B cell (primary cell): Measurements from ENCODE around the gene C6orf58. TPM values are rescaled to one million over a fixed set of nuclear protein-coding genes. Genes with fewer than 3 reads are reported as not detected.

Source experiments
- ATAC-seq: fragments of 200-7000 bp; cut with Tn5 transposase; one replicate; pipeline ENCODE4 v1.10.0; 2021; ENCODE audit warnings: low read depth, mild to moderate bottlenecking, moderate number of reproducible peaks, moderate library complexity
- CTCF ChIA-PET: fragments of 350-600 bp; sonication (Branson Sonifier 250); formaldehyde crosslinking; loops from one replicate; lab custom pipeline; 2021; ENCODE audit warnings: antibody characterized with exemption, inconsistent platforms; lab: Charles Lee
- POLR2A ChIA-PET: fragments of 350-600 bp; sonication (Branson Sonifier 250); formaldehyde crosslinking; loops from one replicate; lab custom pipeline; 2021; ENCODE audit warnings: antibody characterized with exemption; lab: Charles Lee
- DNase-seq: peaks from one replicate; pipeline ENCODE4 v3.0.0; 2013
- H2AFZ ChIP-seq: 2 replicates; pipeline ENCODE4 v1.6.1; 2012; ENCODE audit warnings: mild to moderate bottlenecking, low read depth, low read length; ENCODE audit not compliant: insufficient read depth, poor library complexity, severe bottlenecking
- H3K27ac ChIP-seq, 2 donors: 1 replicate in 1 of 2; 2 replicates in 1 of 2; pipeline ENCODE4 v1.5.1; 2012 to 2013; ENCODE audit warnings: low read length in 2 of 2, mild to moderate bottlenecking in 2 of 2, moderate library complexity in 1 of 2
- H3K27me3 ChIP-seq, 4 experiments: fragments of 200-600 bp in 1 of 4; sonication (generic) in 1 of 4; replicated peaks in 1 of 4; 1 replicate in 2 of 4; 2 replicates in 2 of 4; pipeline versions ENCODE4 v1.6.1 to v1.7.0; 2013 to 2016; ENCODE audit warnings: low read length in 3 of 4, mild to moderate bottlenecking in 2 of 4, mixed read lengths in 1 of 4, moderate library complexity in 1 of 4; ENCODE audit not compliant: insufficient read depth in 4 of 4, control insufficient read depth in 3 of 4; ENCODE audit errors: control extremely low read depth in 1 of 4
- H3K36me3 ChIP-seq, 2 experiments: replicated peaks in 1 of 2; 1 replicate in 1 of 2; 2 replicates in 1 of 2; pipeline versions ENCODE4 v1.6.1 to v1.7.1; 2013; ENCODE audit warnings: low read length in 1 of 2; ENCODE audit not compliant: insufficient read depth in 2 of 2, control insufficient read depth in 1 of 2; ENCODE audit errors: control extremely low read depth in 1 of 2, extremely low read depth in 1 of 2
- H3K4me1 ChIP-seq, 2 donors: fragments of 200-600 bp in 1 of 2; sonication (generic) in 1 of 2; 1 replicate in 1 of 2; 2 replicates in 1 of 2; pipeline versions ENCODE4 v1.5.1 to v1.6.1; 2013 to 2017; ENCODE audit warnings: low read length in 2 of 2; ENCODE audit not compliant: control insufficient read depth in 2 of 2, insufficient read depth in 2 of 2
- H3K4me2 ChIP-seq: replicated peaks from 2 replicates; pipeline ENCODE3; 2012; ENCODE audit warnings: mild to moderate bottlenecking, low read depth, low read length; ENCODE audit not compliant: poor library complexity, severe bottlenecking
- H3K4me3 ChIP-seq, 5 experiments: fragments of 200-600 bp in 1 of 5; sonication (generic) in 1 of 5; 1 replicate in 3 of 5; 2 replicates in 2 of 5; pipeline versions ENCODE4 v1.5.1 to v1.7.0; 2011 to 2016; ENCODE audit warnings: low read length in 4 of 5, mild to moderate bottlenecking in 4 of 5, low read depth in 2 of 5, control low read depth in 1 of 5, moderate library complexity in 1 of 5; ENCODE audit not compliant: insufficient read depth in 1 of 5; ENCODE audit errors: control extremely low read depth in 1 of 5, extremely low read depth in 1 of 5
- H3K79me2 ChIP-seq: fragments of 200-600 bp; sonication (generic); one replicate; pipeline ENCODE4 v1.6.0; 2016; ENCODE audit warnings: low read length; ENCODE audit not compliant: control insufficient read depth, insufficient read depth
- H3K9ac ChIP-seq: fragments of 200-600 bp; sonication (generic); 2 replicates; pipeline ENCODE4 v1.6.1; 2017; ENCODE audit warnings: mild to moderate bottlenecking, low read length, moderate library complexity
- H3K9me3 ChIP-seq, 3 donors: one replicate each; pipeline versions ENCODE4 v1.6.1 to v1.7.1; 2013; ENCODE audit warnings: low read length in 2 of 3; ENCODE audit not compliant: control insufficient read depth in 2 of 3, insufficient read depth in 1 of 3; ENCODE audit errors: control extremely low read depth in 1 of 3
- H4K20me1 ChIP-seq: 2 replicates; pipeline ENCODE4 v1.6.0; 2012; ENCODE audit warnings: mild to moderate bottlenecking, low read length; ENCODE audit not compliant: insufficient read depth, control insufficient read depth, poor library complexity, severe bottlenecking
- H3K27ac Mint-ChIP-seq: one replicate; pipeline ENCODE4 v1.8.0; 2021; ENCODE audit warnings: mixed read lengths
- H3K27me3 Mint-ChIP-seq: one replicate; pipeline ENCODE4 v1.8.0; 2021; ENCODE audit warnings: mixed read lengths
- H3K4me1 Mint-ChIP-seq: one replicate; pipeline ENCODE4 v1.8.0; 2021; ENCODE audit warnings: mixed read lengths
- H3K4me3 Mint-ChIP-seq: one replicate; pipeline ENCODE4 v1.8.0; 2021; ENCODE audit warnings: mixed read lengths
- H3K9me3 Mint-ChIP-seq: one replicate; pipeline ENCODE4 v1.8.0; 2022; ENCODE audit warnings: mixed read lengths; ENCODE audit not compliant: insufficient read depth
- EZH2 ChIP-seq: IDR thresholded peaks from 2 replicates; pipeline ENCODE4 v1.6.1; 2012; ENCODE audit warnings: borderline replicate concordance, low read depth, mild to moderate bottlenecking, moderate library complexity, low read length; ENCODE audit not compliant: insufficient read depth, poor library complexity, severe bottlenecking
- WGBS: methylation state at CpG from one replicate; pipeline ENCODE4 v1.1.5; 2013; ENCODE audit warnings: missing lambda C conversion rate; ENCODE audit not compliant: insufficient coverage; 5-methylcytosine and 5-hydroxymethylcytosine counted together
- intact Hi-C: fragments of 100-400 bp; cut with micrococcal nuclease; formaldehyde crosslinking; loops from one replicate; pipeline ENCODE4 v1.10.0; 2022
- polyA plus RNA-seq: library from polyadenylated mRNA; depleted of rRNA; stranded (reverse); fragments of >200 nt; gene quantifications from 2 replicates; pipeline ENCODE4 v1.2.3, GENCODE V29; 2012
- total RNA-seq, 2 donors: library from RNA; stranded (reverse); fragments of 120-200 nt in 1 of 2; gene quantifications; 1 replicate in 1 of 2; 2 replicates in 1 of 2; pipeline versions ENCODE4 v1.2.3 to v1.2.4, GENCODE V29; 2013 to 2022
- TF ChIP-seq, protein P1 (sequence below): fragments of 200-600 bp; IDR thresholded peaks from one replicate; pipeline ENCODE4 v1.8.0; 2022; ENCODE audit warnings: antibody characterized with exemption, mild to moderate bottlenecking

The C6orf58 gene
- total and polyA plus RNA-seq, 2 donors (not counting 1 experiment from before 2014, with no cell fraction given), result not detected

DNA sequence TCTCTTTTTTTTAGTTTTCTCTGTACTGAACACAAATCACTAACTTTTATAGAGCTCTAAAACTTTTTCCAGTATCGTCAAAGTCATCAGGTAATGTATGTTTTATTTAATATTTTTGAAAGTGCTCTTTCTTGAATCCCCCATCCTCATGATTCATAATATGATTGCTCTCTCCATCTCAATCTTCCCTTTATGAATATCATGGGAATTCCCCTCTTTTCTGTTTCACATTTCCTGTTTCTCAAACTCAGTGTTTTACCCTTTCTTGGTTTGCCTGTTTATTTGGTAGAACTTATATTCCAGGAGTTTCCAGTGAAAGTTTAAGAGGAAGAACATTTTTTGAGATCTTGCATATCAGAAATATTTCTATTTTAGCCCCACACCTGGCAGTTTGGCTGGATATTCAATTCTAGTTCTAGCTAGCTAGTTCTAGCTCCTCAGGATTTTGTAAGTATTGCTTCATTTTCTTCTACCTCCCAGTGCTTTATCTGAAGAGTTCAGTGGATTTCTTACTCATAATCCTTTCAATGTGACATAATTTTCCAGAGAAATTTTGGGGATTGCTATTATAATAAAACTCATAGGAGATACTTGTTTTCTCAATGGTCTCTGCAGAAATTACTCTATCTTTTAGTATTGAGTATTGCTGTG, 6.1 kb upstream of the C6orf58 start:
- no peak for DNase-seq
- POLR2A ChIA-PET, result no interaction called here
- Mint-ChIP-seq H3K4me1 (peaks cover 5% of the 10 kb centered on the region), H3K27ac (no peak overlapping the region), H3K4me3 (no peak overlapping the region), H3K27me3 (no peaks in the 10 kb centered on the region), H3K9me3 (no peaks in the 10 kb centered on the region)
- CTCF ChIA-PET, result no interaction called here
- intact Hi-C loops, result no loop called here
- no peaks in the 10 kb centered on the region for H3K9me3 ChIP-seq
- H3K27me3 ChIP-seq, result no peaks in the 10 kb centered on the region
- H2AFZ ChIP-seq, result no peak overlapping the region
- no peak overlapping the region for H3K27ac ChIP-seq
- no peaks in the 10 kb centered on the region for H4K20me1 ChIP-seq
- H3K79me2 ChIP-seq, result no peaks in the 10 kb centered on the region
- H3K4me2 ChIP-seq, result no peak overlapping the region
- TF ChIP-seq EZH2, result no peak
- TF ChIP-seq, protein P1, sequence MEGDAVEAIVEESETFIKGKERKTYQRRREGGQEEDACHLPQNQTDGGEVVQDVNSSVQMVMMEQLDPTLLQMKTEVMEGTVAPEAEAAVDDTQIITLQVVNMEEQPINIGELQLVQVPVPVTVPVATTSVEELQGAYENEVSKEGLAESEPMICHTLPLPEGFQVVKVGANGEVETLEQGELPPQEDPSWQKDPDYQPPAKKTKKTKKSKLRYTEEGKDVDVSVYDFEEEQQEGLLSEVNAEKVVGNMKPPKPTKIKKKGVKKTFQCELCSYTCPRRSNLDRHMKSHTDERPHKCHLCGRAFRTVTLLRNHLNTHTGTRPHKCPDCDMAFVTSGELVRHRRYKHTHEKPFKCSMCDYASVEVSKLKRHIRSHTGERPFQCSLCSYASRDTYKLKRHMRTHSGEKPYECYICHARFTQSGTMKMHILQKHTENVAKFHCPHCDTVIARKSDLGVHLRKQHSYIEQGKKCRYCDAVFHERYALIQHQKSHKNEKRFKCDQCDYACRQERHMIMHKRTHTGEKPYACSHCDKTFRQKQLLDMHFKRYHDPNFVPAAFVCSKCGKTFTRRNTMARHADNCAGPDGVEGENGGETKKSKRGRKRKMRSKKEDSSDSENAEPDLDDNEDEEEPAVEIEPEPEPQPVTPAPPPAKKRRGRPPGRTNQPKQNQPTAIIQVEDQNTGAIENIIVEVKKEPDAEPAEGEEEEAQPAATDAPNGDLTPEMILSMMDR, result no peak
- H3K36me3 ChIP-seq, result no peaks in the 10 kb centered on the region
- no peak overlapping the region for H3K9ac ChIP-seq
- H3K4me3 ChIP-seq, result no peak overlapping the region
- no peak for ATAC-seq
- WGBS, result no CpG with 5 or more reads among the region's 1 CpG
- no peaks in the 10 kb centered on the region for H3K4me1 ChIP-seq

DNA sequence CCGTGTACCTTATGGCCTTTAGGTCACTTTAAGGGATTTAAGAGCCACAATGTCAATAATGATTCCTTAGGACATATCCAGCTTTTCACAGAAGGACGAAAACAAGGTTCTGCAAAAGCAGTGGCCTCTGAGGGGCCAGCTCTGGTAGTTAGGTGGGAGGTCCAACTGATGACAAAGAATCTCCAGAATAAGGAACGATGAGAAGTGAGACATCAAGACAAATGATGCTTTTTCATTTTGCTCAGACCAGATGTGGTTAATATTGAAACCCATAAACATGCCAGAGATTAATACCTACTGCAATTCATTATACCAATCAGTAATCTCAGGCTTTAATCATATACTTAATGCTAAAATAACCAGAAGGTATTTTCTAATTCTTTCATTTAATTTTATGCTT, 1.9 kb downstream of the C6orf58 start:
- ATAC-seq (no peak), DNase-seq (no peak)
- Mint-ChIP-seq H3K9me3 (no peaks in the 10 kb centered on the region), H3K27me3 (no peaks in the 10 kb centered on the region), H3K4me3 (no peak overlapping the region), H3K4me1 (no peaks in the 10 kb centered on the region), H3K27ac (no peak overlapping the region)
- Histone ChIP-seq H3K4me2 (no peak overlapping the region), H3K79me2 (no peaks in the 10 kb centered on the region), H3K27me3 (peaks cover 0 to 2% (median 0%) of the 10 kb centered on the region in 4 experiments), H3K36me3 (no peaks in the 10 kb centered on the region), H3K4me1 (no peaks in the 10 kb centered on the region), H3K9me3 (no peaks in the 10 kb centered on the region), H3K27ac (no peak overlapping the region), H3K4me3 (no peak overlapping the region), H3K9ac (no peak overlapping the region), H2AFZ (no peak overlapping the region), H4K20me1 (no peaks in the 10 kb centered on the region)
- no CpG with 5 or more reads among the region's 3 CpGs for WGBS
- ChIA-PET CTCF (no interaction called here), POLR2A (no interaction called here)
- TF ChIP-seq, protein P1, result no peak
- TF ChIP-seq EZH2, result no peak
- intact Hi-C loops, result no loop called here
